Measurements from ENCODE around the gene B4GALT6. TPM values are rescaled to one million over a fixed set of nuclear protein-coding genes. Genes with fewer than 3 reads are reported as not detected.

Gene B4GALT6, protein sequence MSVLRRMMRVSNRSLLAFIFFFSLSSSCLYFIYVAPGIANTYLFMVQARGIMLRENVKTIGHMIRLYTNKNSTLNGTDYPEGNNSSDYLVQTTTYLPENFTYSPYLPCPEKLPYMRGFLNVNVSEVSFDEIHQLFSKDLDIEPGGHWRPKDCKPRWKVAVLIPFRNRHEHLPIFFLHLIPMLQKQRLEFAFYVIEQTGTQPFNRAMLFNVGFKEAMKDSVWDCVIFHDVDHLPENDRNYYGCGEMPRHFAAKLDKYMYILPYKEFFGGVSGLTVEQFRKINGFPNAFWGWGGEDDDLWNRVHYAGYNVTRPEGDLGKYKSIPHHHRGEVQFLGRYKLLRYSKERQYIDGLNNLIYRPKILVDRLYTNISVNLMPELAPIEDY
- 4.8 and 9.3 TPM in 2 replicates for total RNA-seq

DNA sequence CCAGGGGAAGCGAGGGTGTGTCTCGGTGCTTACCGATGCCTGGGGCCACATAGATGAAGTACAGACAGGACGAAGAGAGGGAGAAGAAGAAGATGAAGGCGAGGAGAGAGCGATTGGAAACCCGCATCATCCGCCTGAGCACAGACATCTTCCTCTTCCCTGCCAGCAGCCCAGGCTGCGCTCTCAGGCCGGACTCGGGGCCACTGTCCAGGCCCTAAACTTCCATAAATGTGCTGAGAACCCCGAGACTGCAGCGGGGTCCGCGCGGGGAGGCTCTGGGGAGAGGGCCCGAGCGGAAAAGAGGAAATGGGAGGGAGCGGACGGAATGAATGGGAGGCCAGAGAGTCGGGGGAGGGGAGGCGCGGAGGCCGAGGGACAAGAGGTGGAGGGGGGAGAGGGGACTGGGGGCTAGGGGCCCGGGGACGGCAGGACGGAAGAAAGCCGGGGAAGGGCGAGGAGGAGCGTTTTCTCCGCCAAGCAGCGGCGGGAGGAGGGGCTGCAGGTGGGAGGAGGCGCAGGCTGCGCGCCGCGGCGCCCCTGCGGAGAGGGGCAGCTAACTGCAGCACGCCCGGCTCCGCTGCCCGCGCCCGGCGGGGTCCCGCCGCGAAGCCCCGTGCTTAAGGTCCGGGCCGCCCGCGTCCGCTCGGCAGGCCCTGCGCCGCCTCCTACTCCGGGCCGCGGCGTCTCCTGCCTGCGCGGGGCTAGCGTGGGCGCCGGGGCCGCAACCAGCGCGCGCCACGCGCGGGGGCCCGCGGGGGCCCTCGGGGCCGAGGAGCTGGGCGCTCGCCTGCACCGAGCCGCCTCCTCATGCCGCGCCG is at the start of gene B4GALT6:
TSS of gene B4GALT6 (minus strand) at position 303 of the 818 bp plus-strand sequence. CDS start at position 148, 155 bp downstream.

DNA sequence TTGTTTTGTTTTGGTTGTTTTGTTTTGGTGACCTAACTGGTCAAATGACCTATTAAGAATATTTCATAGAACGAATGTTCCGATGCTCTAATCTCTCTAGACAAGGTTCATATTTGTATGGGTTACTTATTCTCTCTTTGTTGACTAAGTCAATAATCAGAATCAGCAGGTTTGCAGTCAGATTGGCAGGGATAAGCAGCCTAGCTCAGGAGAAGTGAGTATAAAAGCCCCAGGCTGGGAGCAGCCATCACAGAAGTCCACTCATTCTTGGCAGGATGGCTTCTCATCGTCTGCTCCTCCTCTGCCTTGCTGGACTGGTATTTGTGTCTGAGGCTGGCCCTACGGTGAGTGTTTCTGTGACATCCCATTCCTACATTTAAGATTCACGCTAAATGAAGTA is 92.8 kb downstream of the B4GALT6 start, which contains the start of gene TTR:
TSS of gene TTR (plus strand) at position 250 of the 400 bp plus-strand sequence. CDS start at position 276, 26 bp downstream.

Other genes with a start within 250 kb of the B4GALT6 start
- under 0.01 TPM in 1 of 2 replicates, not detected in the other for gene DSG3, start 236.8 kb downstream of the B4GALT6 start, total RNA-seq
- under 0.01 TPM in 2 replicates for gene DSG2, start 186.4 kb downstream of the B4GALT6 start, total RNA-seq
- not detected in 2 replicates for gene TTR, start 92.7 kb downstream of the B4GALT6 start, total RNA-seq
- 0.09 TPM in 1 of 2 replicates, not detected in the other for gene SLC25A52, start 76.3 kb upstream of the B4GALT6 start, total RNA-seq

All from endothelial cell of coronary artery (primary cell).